Heart left ventricle (tissue), 16 donors: ENCODE data around the gene GSK3A. TPM values are rescaled to one million over a fixed set of nuclear protein-coding genes. Genes with fewer than 3 reads are reported as not detected.

Experiments used
- ATAC-seq, 4 donors: fragments of 200-7000 bp; cut with Tn5 transposase; one replicate each; pipeline ENCODE4 v1.9.1; 2020 to 2022; ENCODE audit warnings: moderate library complexity in 4 of 4, mild to moderate bottlenecking in 3 of 4, moderate number of reproducible peaks in 1 of 4
- DNase-seq, 5 donors: peaks; one replicate each; pipeline ENCODE4 v3.0.0-alpha.2; 2020
- H3K27ac ChIP-seq, 12 donors: fragments of 200-600 bp; sonication (generic) in 4 of 12; one replicate each; pipeline versions ENCODE4 v1.5.0 to v1.8.0; 2016 to 2022; ENCODE audit warnings: mild to moderate bottlenecking in 2 of 12
- H3K27me3 ChIP-seq, 9 donors: fragments of 200-600 bp; sonication (generic) in 2 of 9; one replicate each; pipeline versions ENCODE4 v1.5.1 to v1.8.0; 2016 to 2022; ENCODE audit warnings: mild to moderate bottlenecking in 3 of 9
- H3K36me3 ChIP-seq, 9 donors: fragments of 200-600 bp; sonication (generic) in 2 of 9; one replicate each; pipeline versions ENCODE4 v1.5.0 to v1.8.0; 2018 to 2022; ENCODE audit warnings: mild to moderate bottlenecking in 2 of 9
- H3K4me1 ChIP-seq, 12 donors: fragments of 200-600 bp; sonication (generic) in 4 of 12; one replicate each; pipeline versions ENCODE4 v1.5.0 to v1.8.0; 2016 to 2022; ENCODE audit warnings: mild to moderate bottlenecking in 3 of 12
- H3K4me3 ChIP-seq, 12 donors: fragments of 200-600 bp; sonication (generic) in 4 of 12; one replicate each; pipeline versions ENCODE4 v1.5.0 to v1.8.0; 2017 to 2022; ENCODE audit warnings: mild to moderate bottlenecking in 9 of 12, moderate library complexity in 4 of 12
- H3K9me3 ChIP-seq, 12 donors: fragments of 200-600 bp; sonication (generic) in 4 of 12; one replicate each; pipeline versions ENCODE4 v1.5.0 to v1.8.0; 2016 to 2022; ENCODE audit warnings: mild to moderate bottlenecking in 1 of 12
- CTCF ChIP-seq, 12 donors: fragments of 200-600 bp; sonication (generic) in 4 of 12; IDR thresholded peaks; one replicate each; pipeline versions ENCODE4 v1.5.0 to v1.8.0; 2018 to 2022; ENCODE audit warnings: antibody characterized with exemption in 12 of 12, mild to moderate bottlenecking in 5 of 12
- POLR2A ChIP-seq, 2 donors: fragments of 450-650 bp; IDR thresholded peaks; one replicate each; pipeline ENCODE4 v1.6.1; 2017; ENCODE audit warnings: antibody characterized with exemption in 2 of 2, mild to moderate bottlenecking in 2 of 2, moderate library complexity in 2 of 2
- WGBS, 4 donors: extraction: QIAGEN DNeasy Blood & Tissue Kit in 2 of 4; methylation state at CpG; one replicate each; pipeline versions ENCODE4 v1.1.5 to v1.1.7; 2013 to 2018; 5-methylcytosine and 5-hydroxymethylcytosine counted together
- intact Hi-C, 10 donors: fragments of 100-400 bp; cut with DNase I; formaldehyde crosslinking; loops; one replicate each; pipeline versions ENCODE4 v1.11.1 to v1.14.2; 2022
- polyA plus RNA-seq, 2 donors: library from polyadenylated mRNA; stranded (reverse); fragments of 200-250 nt; gene quantifications; one replicate each; pipeline ENCODE4 v1.2.3, GENCODE V29; 2013
- total RNA-seq, 9 donors: library from RNA; depleted of rRNA in 2 of 9; stranded (reverse); fragments of >200 nt in 2 of 9; fragmentation: NEBNext Ultra II Directional in 3 of 9; extraction: Animal tissue kit (Norgen Biotek cat#: 25700) in 3 of 9; gene quantifications; one replicate each; pipeline versions ENCODE4 v1.1.0 to v1.2.4, GENCODE V29; 2016 to 2023
- donor health status: ischemic (EF 13 %, LVEDD 7.1; RV severe dilation, severe dysfunction).
- donor health status: healthy with polysubstance abuse.
- donor health status: DM: no; HTN: yes; CAD: no.
- donor health status: DM: no; HTN: no; CAD: no.
- donor health status: ischemic (EF 25% LVEDD 6.9; RV normal size, moderate dysfunction).
- donor health status: ischemic (EF 25% LVEDD 5.7; RV mildly dilated, moderate dysfunction).
- donor health status: healthy.
- donor health status: DM: yes; HTN: yes; CAD: no.
- donor health status: ischemic (EF 35%, LVEDD 5.7; RV mildly dilated, moderate dysfunction).
- donor health status: nonischemic (EF 11% LVEDD 7.7; RV severe dilation, severe dysfunction).
- donor health status: DM: yes; HTN: yes; CAD: no.
- donor health status: PGD.
- donor health status: ischemic (EF 29% LVEDD 5.4; RV normal size, mild dysfunction).
- donor health status: nonischemic (EF 23%, LVEDD 6.1; RV moderate dilation, normal function).

Gene GSK3A
- total and polyA plus RNA-seq, 11 donors = 22.5 to 76.5 (median 38.8) TPM

DNA sequence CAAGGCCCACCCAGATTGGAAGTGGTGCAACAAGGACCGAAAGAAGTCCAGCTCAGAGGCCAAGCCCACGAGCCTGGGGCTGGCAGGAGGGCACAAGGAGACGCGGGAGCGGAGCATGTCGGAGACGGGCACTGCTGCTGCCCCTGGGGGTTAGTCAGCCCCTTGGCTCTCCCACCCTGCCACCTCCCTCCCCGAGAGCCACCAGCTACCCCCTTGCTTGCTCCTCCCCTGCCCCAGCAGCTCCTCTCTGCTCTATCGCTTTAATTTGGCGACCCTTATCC, 45.4 kb upstream of the GSK3A start:
- intact Hi-C loops = loop anchor here in 2 of 10 donors (5.0 kb wide), 2 partner anchors 35 to 40 kb away; no protein-coding TSS in a partner anchor
- H3K4me3 ChIP-seq = no peak overlapping the region
- TF ChIP-seq POLR2A (IDR thresholded peaks at IDR 0.05) (no peak), CTCF (IDR thresholded peaks at IDR 0.05) (no peak)
- H3K27me3 ChIP-seq = no peaks in the 10 kb centered on the region
- ATAC-seq (no peak), DNase-seq (no peak)
- H3K9me3 ChIP-seq = no peaks in the 10 kb centered on the region
- peaks cover 0 to 61% (median 59%) of the 10 kb centered on the region in 9 donors for H3K36me3 ChIP-seq
- no peak overlapping the region for H3K27ac ChIP-seq
- H3K4me1 ChIP-seq = peaks cover 12 to 35% (median 32%) of the 10 kb centered on the region in 12 donors
- WGBS, 4 donors = 93 to 97% (median 95%) methylated on average over 10 of the region's 10 CpGs

DNA sequence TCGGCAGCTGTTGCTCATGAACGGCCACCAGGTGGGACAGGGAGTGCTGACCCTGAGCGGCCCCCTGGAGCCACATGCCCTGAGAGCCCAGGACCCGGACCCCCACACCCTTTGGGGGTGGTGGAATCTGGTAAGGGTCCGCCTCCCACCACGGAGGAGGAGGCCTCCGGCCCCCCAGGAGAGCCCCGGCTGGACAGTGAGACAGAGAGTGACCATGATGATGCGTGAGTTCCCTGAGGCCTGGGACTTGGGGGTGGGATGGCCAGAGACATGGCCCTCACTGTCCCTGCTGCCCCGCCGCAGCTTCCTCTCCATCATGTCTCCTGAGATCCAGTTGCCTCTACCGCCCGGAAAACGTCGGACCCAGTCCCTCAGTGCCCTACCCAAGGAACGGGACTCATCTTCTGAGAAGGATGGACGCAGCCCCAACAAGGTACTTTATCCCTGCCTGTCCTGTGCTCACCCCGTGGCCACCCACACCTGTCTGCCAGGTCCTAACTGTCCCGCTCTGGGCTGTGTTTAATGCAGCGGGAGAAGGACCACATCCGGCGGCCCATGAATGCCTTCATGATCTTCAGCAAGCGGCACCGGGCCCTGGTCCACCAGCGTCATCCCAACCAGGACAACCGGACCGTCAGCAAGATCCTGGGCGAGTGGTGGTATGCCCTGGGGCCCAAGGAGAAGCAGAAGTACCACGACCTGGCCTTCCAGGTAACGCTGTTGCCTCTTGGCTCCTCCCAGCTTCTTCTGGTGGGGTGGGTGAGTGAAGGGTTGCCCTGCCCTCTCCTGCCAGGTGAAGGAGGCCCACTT, 44.8 kb upstream of the GSK3A start:
- peaks cover 12 to 40% (median 37%) of the 10 kb centered on the region in 12 donors for H3K4me1 ChIP-seq
- 90 to 94% (median 92%) methylated on average over 18 to 30 of the region's 30 CpGs for WGBS, 4 donors
- DNase-seq (peak in 1 of 5 donors; percentile 30), ATAC-seq (no peak)
- no peaks in the 10 kb centered on the region for H3K9me3 ChIP-seq
- TF ChIP-seq POLR2A (IDR thresholded peaks at IDR 0.05) = no peak
- no peak for TF ChIP-seq CTCF (IDR thresholded peaks at IDR 0.05)
- H3K4me3 ChIP-seq = peak overlapping the region in 1 of 12 donors; percentile 26
- H3K36me3 ChIP-seq = peaks cover 0 to 56% (median 54%) of the 10 kb centered on the region in 9 donors
- no peaks in the 10 kb centered on the region for H3K27me3 ChIP-seq
- intact Hi-C loops = loop anchor here in 2 of 10 donors (5.0 kb wide), 2 partner anchors 35 to 40 kb away; no protein-coding TSS in a partner anchor
- H3K27ac ChIP-seq = peak overlapping the region in 11 of 12 donors; percentile 41 to 97 (median 77)

DNA sequence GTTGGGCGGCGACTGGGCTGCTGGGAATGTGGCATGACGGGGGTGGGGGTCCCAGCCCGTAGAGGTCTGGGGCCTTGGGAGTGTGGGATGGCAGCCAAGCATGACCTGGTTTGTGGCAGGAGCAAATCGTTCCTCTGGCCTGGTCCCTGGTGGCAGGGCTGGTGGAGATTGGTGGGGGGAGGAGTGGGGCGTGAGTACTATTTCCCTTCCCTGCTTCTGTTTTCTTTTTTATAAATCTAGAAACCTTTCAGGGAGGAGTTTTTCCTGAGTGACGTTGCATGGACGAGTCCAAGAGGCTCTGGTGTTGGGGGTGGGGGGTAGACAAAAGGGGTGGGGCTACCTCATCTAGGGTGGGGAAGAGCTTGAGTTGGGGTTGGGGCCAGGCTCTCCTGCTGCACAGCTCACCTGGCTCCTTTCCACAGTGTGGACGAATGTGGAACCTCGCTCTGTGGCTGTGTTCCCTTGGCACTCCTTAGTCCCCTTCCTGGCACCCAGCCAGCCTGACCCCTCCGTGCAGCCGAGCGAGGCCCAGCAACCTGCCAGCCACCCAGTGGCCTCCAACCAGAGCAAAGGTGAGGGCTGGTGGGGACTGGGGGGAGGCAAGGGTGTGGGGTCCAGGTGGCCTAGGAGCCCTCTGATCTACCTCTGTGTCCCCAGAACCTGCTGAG, 44.1 kb upstream of the GSK3A start:
- peak overlapping the region in 8 of 12 donors; percentile 60 to 89 (median 66) for H3K4me3 ChIP-seq

More for the DNA sequence above, 44.1 kb upstream of the GSK3A start:
- H3K4me1 ChIP-seq = peaks cover 12 to 48% (median 44%) of the 10 kb centered on the region in 12 donors
- peaks cover 0 to 48% (median 47%) of the 10 kb centered on the region in 9 donors for H3K36me3 ChIP-seq
- DNase-seq (peak in 3 of 5 donors; percentile 62 to 72 (median 71)), ATAC-seq (peak in 1 of 4 donors; percentile 1)
- peak overlapping the region in 11 of 12 donors; percentile 59 to 97 (median 77) for H3K27ac ChIP-seq
- intact Hi-C loops = loop anchor here in 2 of 10 donors (5.0 kb wide), 2 partner anchors 36 to 39 kb away; no protein-coding TSS in a partner anchor
- 12 to 20% (median 16%) methylated on average over 12 to 13 of the region's 13 CpGs for WGBS, 4 donors
- no peaks in the 10 kb centered on the region for H3K9me3 ChIP-seq
- TF ChIP-seq CTCF (IDR thresholded peaks at IDR 0.05) (no peak), POLR2A (IDR thresholded peaks at IDR 0.05) (no peak)
- H3K27me3 ChIP-seq = no peaks in the 10 kb centered on the region
